NOMO-1 treated with dmso at 0.1 percent for 144 hours (cell line): ENCODE results near the gene NMNAT2.
"Not testable (repeated sequence)": the region's sequence is repeated elsewhere in the genome, so short reads cannot be mapped to it uniquely, and the experiment has no call there.

ENCODE experiments used
- DNase-seq: peaks from one replicate; lab custom pipeline; 2025; ENCODE audit not compliant: unreplicated experiment; lab: John Stamatoyannopoulos, UW

Gene NMNAT2

DNA sequence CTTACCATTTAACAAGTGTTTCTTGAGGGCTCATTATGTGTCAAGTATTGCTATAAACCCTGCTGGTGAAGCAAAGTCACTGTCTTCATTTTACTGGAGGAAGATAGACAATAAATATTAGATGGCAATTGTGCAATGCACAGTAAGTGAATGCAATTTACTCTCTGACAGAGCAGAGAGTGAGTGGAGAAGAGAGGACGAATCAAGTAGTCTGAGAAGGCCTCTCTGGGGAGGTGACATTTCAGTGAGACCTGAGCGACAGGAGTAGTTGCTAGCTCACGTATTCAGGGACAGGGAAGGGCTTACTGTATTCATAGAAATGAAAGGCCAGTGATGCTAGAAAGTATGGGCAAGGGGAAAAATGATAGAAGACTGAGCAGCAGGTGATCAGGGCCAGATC lies 1.2 kb upstream of the NMNAT2 start:
- no peak for DNase-seq

DNA sequence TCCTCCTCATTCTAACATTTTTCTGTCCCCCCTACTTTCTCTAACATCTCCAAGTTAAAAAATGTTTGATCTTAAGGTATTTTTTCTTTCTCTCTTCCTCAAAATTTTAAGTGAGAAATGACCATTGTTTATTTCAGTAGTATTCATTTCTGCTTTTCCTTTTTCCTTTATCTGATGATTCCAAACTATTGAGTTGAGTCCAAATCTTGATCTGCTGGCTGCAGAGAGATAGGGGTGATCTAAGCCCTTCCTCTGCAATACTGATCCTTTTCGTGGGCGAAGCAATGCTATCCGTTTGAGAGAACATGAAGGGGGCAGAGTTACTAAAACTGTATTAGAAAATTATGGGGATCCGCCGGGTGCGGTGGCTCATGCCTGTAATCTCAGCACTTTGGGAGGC lies 516 bp upstream of the NMNAT2 start:
- no peak for DNase-seq

DNA sequence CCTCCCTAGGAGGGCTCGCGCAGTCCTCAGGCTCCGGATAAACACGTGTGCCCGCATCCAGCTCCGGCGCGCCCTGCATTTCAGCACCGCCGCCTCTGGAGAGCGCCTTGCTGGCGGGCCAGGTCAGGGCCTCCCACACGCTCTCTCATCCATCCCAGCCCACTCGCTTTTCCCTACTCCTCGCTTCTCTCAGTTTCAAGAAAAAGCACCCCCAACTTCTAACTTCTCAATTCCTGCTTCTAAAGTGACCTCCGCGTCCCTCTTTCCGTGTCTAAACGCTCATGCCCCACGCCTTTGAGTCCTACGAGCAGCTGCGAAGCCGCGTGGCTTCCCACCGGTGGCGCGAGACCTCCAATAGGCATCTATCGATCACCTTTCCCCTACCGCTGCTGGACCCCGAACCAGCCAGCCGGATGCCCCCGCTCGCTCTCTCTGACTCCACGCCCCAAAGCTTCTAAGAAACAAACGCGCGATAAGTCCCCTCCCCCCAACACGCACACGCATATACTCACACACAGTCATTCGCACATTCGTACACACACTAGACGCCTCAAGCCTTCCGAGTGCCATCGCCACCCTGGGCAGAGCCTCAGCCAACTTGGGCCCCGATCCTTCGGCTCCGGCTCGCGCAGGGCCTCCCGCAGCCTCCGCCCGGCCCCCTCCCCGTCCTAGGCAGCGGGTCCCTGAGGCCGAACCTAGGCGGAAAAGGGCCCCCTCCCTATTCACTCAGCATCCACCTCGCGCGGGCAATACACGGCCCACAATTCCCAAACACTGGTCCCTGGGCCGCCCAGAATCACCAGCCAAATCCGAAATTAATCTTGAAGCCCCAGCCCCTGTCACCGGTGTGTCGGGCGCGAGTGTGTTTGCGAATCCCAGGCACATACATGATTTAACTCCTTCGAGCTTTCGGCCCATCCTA lies 1.1 kb downstream of the NMNAT2 start:
- no peak for DNase-seq

DNA sequence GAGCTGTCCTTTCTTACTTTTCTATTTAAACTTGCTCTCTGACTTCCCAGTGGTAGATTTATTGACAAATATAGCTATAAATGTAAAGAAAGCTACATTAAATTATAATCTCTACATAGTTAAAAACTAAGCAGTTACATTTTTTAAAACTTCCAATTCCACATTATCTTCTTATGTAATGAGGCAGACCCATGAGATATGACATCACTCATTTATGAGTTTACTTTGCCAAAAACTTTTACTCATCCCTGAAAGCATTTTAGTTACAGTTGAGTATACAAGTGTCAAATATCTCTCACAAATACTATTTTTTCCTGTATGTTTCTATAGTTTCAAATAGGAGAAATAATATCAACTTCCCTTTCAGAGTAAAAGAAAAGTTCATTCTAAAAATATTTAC lies 3.8 kb downstream of the NMNAT2 start:
- DNase-seq, result no peak

DNA sequence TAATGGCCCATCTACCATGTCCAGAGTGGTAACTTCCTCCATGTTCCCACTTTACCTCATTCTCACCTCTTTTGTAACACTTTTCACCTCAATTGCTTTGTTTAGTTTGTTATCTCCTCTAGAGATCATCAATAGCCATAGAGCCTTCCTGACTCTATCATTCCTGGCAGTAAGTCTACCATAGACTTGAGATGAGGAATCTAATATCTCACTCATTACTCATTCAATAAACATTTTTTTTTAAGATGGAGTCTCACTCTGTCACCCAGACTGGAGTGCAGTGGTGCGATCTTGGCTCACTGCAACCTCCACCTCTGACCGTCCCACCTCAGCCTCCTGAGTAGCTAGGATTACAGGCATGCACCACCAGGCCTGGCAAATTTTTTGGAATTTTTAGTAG lies 7.1 kb downstream of the NMNAT2 start:
- no peak for DNase-seq

DNA sequence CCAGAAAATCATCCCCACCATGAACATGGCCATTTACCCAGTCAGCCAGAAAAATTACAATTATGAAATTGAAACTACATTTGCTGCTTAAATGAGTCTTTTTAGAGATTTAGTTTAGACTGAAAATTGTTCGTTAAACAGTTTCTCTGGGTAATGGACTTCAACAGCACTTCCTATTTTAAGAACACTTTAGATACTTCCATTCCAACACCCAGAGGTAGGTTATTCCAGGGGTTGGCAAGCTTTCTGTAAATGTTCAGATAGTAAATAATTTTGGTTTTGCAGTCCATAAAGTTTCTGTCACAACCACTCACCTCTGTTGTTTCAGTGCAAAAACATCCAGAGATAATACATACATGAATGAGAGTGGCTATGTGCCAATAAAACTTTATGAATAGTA lies 10.2 kb downstream of the NMNAT2 start:
- DNase-seq, result no peak

DNA sequence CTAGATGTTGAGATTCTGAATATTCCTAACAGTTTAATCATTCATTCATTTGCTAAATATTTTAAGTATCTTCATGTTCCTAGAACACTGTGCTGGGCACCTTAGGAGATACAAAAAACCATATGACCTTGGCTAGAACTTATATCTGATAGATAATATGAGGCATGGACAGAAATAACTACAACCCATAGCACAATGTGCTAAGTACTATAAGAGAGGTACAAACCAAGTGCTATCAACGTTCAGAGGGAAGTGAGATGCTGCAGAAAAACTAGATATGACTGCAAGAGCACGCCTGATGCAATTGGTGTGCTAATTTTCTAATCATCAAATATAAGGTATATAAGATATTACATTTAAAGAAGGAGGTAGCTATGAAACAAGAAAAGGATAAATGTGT lies 10.7 kb downstream of the NMNAT2 start:
- no peak for DNase-seq

DNA sequence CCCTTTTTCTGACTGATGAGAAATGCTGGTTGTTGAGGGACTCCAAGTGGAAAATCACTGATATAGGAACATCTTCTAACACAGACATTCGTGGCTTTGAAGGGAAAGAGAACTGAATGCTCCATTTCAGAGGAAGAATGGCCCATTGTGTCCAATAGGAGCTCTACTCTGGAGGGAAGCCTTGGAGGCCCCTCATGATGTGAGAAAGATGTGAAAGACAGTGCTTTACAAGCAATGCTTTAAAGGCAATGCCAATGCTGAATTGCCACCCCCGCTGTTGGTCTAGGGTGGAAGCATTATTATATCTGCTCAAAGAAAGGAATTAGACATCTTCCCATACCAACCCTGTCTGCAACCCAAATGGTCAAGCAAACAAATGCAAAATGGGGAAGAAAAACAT lies 13.7 kb downstream of the NMNAT2 start:
- no peak for DNase-seq

DNA sequence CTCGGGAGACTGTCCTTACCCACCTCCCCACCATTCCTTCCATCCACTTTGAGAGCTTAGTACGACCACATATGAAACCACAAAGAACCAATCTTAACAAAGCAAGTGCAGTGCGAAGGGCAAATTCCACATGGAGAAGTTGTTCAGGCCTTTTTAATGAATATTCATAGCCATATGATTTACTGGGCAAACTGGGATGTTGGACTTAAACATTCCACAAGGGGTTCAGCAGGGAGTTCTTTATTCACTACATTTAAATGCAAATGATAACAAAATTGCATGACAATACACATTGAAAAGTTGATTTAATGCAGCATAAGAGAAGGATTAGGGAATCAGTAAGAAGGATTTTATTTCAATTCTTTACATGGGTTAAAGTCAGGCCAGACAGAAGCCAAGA lies 14.7 kb downstream of the NMNAT2 start:
- DNase-seq, result no peak

DNA sequence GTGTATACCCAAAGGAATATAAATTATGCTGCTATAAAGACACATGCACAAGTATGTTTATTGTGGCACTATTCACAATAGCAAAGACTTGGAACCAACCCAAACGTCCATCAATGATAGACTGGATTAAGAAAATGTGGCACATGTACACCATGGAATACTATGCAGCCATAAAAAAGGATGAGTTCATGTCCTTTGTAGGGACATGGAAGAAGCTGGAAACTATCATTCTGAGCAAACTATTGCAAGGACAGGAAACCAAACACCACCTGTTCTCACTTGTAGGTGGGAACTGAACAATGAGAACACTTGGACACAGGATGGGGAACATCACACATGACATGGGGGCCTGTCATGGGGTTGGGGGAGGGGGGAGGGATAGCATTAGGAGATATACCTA lies 16.6 kb downstream of the NMNAT2 start:
- DNase-seq, result not testable (repeated sequence)

DNA sequence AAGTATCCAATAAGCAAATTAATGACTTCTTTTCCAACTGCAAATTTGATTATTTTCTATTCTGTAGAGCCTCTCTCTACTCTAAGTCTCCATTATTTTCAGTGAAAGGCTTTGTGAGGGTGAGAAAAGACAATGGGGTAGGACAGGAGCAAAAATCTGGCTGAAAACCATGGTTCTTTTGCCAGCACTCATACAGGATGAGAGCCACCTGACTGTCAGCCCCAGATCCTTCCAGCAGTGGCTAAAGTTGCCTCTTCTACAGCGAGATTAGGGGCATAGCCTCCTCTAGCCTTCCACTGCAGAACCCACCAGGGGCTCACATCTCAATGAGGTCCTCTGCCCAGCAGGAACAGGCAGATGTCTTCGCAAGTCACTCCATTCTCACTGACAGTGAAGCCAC lies 23.7 kb downstream of the NMNAT2 start:
- no peak for DNase-seq

DNA sequence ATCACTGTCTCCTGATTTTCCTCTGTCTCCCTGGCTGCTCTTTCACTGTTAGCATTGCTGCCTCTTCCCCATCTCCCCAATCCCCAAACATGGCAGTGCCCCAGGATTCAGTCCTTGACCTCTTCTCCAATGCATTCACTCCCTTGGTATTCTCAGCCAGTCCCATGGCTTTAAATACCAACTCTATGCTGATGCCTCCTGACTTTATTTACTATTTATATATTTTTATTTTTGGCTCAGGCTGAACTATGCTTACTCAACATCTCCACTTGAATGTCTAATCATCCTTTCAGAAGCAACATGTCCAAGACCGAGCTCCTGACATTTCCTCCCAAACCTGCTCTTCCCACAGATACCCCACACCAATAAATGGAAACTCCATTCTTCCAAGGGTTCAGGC lies 26.3 kb downstream of the NMNAT2 start:
- DNase-seq, result no peak

DNA sequence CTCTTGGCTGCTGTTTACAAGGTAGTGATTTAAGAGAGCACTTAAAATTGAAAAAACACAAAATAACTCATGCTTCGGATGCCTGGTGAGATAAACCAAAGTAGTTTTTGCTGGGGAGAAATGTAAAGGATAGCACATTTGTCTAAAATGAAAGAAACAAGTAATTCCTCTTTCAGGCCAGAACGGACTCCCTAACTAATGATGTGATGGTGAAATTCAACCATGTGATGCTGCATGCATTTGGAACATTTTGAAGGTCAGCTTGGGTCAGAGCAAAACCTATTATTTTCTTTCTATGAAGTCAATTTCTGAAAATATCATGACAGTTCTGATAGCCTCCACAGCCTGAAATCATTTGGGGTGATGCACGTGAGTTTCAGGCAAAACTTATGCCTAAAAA lies 27.6 kb downstream of the NMNAT2 start:
- DNase-seq, result no peak

DNA sequence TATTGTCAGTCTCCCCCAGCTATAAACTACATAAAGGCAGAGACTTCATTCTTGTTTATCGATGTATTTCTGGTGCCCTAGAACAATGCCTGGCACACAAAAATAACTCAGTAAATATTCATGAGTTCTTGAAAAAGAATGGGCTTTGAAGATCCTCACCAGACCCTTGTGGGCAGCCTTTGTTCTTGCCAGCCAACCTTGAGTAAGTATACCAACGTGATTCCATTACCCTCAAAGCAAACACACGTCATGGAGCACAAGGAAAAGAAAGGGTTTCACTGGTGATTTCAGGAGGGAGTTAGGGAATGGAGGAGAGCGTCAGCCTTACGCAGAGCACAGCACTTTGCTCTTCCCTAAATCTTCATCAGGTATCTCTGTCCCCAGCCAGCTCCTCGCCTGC lies 29.4 kb downstream of the NMNAT2 start:
- no peak for DNase-seq

DNA sequence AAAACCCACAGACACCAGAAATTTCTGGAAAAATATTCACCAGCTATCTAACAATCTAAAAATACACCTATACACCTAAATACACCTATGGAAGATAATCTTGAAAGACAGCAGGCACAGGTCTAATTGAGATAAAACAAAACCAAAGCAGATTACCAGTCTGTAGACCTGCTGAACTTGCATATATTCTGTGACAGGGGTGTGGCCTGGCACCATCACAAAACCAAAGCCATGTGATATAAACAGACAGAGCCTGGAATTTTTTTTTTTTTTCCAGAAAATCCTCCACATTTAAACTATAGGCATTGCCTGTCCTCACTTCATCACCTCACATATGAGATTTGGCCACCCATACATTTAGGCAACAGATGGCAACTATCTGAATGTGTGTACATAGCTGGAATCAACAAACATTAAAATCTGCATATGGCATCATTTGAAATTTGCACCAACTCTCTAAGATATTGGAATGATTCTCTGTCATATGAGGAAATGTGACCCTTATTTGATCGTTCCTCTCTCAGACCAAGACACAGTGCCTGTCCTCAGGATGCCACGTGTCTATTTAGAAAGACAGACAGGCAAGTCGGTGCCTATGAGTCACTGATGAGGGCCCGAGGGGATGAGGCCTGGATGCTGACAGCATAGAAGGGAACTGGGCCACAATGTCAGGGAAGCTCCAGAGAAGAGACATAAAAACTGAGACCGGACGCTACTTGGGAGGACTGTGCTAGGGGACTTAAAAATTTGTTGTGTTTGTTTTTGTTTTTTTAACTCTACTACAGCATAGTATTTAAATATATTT lies 32.6 kb downstream of the NMNAT2 start:
- no peak for DNase-seq

DNA sequence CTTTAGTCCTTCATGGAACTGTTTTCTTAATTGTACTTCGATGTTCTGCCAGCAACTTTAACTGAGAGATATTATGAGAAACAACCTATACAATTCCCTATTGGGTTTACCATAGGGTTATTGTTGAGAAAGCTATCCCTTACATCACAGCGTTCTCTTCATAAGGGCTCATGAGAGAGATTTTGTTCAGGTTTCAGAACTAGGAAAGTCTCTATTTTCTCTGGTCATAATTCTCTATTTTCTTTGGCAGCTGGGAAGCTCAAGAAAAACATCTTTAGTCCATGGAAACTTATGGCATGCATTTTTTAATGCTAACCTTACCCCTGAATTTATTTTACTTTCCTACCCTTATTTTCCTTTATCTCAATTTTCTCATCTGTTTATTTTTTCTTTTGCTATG lies 38.2 kb downstream of the NMNAT2 start:
- DNase-seq, result no peak

DNA sequence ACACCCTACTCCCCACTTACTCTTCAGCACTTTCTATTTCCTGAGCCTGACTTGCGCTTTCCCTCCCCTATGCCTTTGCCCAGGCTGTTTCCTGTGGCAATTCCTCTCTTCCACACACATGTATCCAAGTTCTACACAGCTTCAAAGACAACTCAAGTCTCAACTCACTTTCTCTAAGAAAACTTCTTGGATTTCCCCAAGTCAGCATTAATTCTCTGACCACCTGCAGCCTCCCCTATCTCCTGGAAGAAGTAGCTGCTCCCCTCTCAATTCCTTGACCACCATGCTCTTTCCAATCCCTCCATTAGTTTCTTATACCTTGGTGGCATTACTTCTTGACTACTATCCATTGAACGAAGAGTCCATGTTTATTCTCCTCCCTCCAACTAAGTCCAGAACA lies 42.8 kb downstream of the NMNAT2 start:
- no peak for DNase-seq

DNA sequence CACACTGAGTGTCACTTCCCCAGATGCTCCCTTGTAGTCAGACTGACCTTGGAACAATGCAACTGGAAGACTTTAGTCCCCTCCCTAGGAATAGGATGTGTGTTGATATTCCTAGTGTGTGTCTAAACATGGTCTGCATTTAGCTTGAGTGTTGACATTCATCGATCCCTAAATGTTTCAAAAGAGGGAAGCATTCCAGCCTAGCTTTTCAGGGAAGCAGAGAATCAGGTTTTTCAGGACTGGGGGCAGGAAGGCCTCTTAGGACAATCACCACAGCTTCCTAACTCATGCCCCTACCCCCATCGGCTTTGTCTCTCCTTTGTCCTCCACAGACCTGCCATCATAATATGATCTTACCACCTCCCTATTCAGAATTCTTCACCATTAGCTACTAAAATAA lies 43.4 kb downstream of the NMNAT2 start:
- no peak for DNase-seq

DNA sequence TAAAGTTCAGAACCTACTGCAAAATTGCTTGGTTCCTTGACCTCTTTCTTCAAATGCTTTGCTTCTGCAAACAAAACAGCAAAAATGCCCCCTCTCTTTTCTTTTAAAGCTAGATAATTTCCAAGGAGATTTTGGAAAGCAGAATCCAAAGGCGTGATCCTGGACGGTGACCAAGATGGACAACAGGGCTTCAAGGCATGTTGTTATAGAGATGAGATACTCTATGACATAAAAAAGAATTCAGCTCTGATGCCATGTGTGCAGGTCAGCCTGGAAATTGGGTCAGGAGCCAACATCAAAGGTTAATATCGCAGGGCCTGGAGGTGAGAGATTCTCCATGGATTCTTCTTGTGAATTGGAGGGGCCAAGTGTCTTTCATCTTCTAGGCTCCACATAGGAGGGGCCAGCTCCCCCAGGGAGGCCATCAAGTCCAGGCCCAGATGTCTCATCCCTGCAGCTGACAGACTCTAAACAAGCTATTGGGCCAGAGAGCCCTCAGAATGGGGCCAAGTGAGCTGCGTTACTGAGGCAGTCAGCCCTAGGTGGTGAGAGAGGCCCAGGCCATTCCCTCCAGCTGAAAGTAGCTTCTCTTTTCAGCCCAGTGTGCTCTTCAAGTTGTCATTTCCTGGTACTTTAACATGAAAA lies 45.5 kb downstream of the NMNAT2 start:
- no peak for DNase-seq

DNA sequence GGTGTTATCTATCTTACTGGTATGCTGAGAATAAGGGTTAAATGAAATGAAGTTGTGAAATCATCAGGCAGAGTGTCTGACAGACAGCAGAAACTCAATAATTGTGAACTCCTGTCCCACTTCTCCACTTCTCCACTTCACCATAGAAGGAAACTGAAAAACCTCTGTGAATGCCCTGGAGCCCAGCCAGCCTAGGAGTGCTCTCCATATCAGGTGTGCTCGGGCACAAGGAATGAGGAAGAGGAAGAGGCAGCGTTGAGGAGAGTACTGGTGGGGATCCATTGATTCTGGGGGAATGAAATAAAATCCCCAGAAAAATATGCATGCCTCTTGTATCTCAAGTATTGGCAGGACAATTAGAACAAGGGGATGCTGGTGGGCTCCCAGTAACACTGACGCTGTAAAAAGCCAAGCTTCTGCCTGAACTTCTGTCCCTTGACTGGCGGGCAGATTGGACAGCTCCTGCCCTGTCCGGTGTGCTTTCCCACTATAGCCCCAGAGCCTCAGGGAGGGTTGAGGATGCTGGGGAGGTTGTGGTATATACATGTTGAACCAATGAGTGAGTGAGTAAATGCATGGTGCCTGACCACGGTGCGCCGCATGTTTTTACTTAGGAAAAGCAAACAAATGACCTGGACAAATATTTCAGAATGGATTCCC lies 47.7 kb downstream of the NMNAT2 start:
- no peak for DNase-seq
